ENCODE results near the gene BEX2.

The BEX2 gene

GRCh38 chrX:103274284-103274683 is 36.5 kb downstream of the BEX2 start:
- DNase-seq (ENCODE audit: low read depth in 3 of 3, low spot score in 1 of 3), result no peak
